PC-9 (cell line): ENCODE data around the gene GRN. TPM values are rescaled to one million over a fixed set of nuclear protein-coding genes. Genes with fewer than 3 reads are reported as not detected.
A peak's percentile ranks its signal among the peaks of the same experiment; 100 is the strongest.

ENCODE experiments used
- BruUV-seq: library from RNA; stranded (reverse); fragments of 400-500 nt; replicated peaks from 2 replicates; lab custom pipeline; 2021; lab: Mats Ljungman, UMichigan
- CTCF ChIA-PET: fragments of 300-600 bp; sonication (Branson Sonifier 250); formaldehyde crosslinking; loops from one replicate; lab custom pipeline; 2022; ENCODE audit warnings: antibody characterized with exemption; lab: Charles Lee
- POLR2A ChIA-PET: fragments of 300-600 bp; sonication (Branson Sonifier 250); formaldehyde crosslinking; loops from one replicate; lab custom pipeline; 2022; ENCODE audit warnings: antibody characterized with exemption; ENCODE audit not compliant: unreplicated experiment; lab: Charles Lee
- DNase-seq, 2 experiments: peaks; one replicate each; pipeline versions ENCODE4 v3.0.0 to v3.0.0-alpha.2; 2015 to 2022; ENCODE audit warnings: mixed read lengths in 1 of 2
- H2AFZ ChIP-seq: fragments of 200-600 bp; sonication (generic); 2 replicates; pipeline ENCODE4 v1.8.1; 2017; ENCODE audit warnings: antibody characterized with exemption
- H3F3A ChIP-seq: fragments of 200-600 bp; sonication (generic); 2 replicates; pipeline ENCODE4 v1.8.1; 2017; ENCODE audit warnings: antibody characterized with exemption, mild to moderate bottlenecking, low read depth; ENCODE audit not compliant: insufficient read depth
- H3K27ac ChIP-seq: fragments of 200-600 bp; sonication (generic); 2 replicates; pipeline ENCODE4 v1.6.1; 2016; ENCODE audit warnings: mixed run types
- H3K27me3 ChIP-seq: fragments of 200-600 bp; sonication (generic); 2 replicates; pipeline ENCODE4 v1.6.1; 2016; ENCODE audit warnings: low read depth, mixed run types; ENCODE audit not compliant: insufficient read depth
- H3K36me3 ChIP-seq: fragments of 200-600 bp; sonication (generic); 2 replicates; pipeline ENCODE4 v1.6.1; 2016; ENCODE audit warnings: low read depth, mixed run types
- H3K4me1 ChIP-seq: fragments of 200-600 bp; sonication (generic); replicated peaks from 2 replicates; pipeline ENCODE4 v1.6.1; 2016; ENCODE audit warnings: mixed run types; ENCODE audit not compliant: insufficient read depth
- H3K4me2 ChIP-seq: fragments of 200-600 bp; sonication (generic); 2 replicates; pipeline ENCODE4 v1.6.1; 2017; ENCODE audit warnings: mixed run types
- H3K4me3 ChIP-seq: fragments of 200-600 bp; sonication (generic); 2 replicates; pipeline ENCODE4 v1.6.1; 2016; ENCODE audit warnings: mixed run types
- H3K79me2 ChIP-seq: fragments of 200-600 bp; sonication (generic); 2 replicates; pipeline ENCODE4 v1.6.1; 2017; ENCODE audit warnings: low read depth, mixed run types
- H3K9me2 ChIP-seq: fragments of 200-600 bp; sonication (generic); 2 replicates; pipeline ENCODE4 v1.8.1; 2017; ENCODE audit warnings: mild to moderate bottlenecking; ENCODE audit not compliant: insufficient read depth
- H3K9me3 ChIP-seq: fragments of 200-600 bp; sonication (generic); 2 replicates; pipeline ENCODE4 v1.8.1; 2016; ENCODE audit warnings: low read depth; ENCODE audit not compliant: insufficient read depth
- H4K20me1 ChIP-seq: fragments of 200-600 bp; sonication (generic); 2 replicates; pipeline ENCODE4 v1.8.1; 2017; ENCODE audit not compliant: insufficient read depth
- CTCF ChIP-seq: fragments of 200-600 bp; sonication (generic); conservative IDR thresholded peaks from 2 replicates; pipeline ENCODE4 v1.6.1; 2017; ENCODE audit warnings: mixed run types, antibody characterized with exemption, mild to moderate bottlenecking, moderate library complexity
- EZH2 ChIP-seq: fragments of 200-600 bp; sonication (generic); IDR thresholded peaks from 2 replicates; pipeline ENCODE4 v1.8.0; 2017; ENCODE audit warnings: antibody characterized with exemption, low read depth
- intact Hi-C: fragments of 100-400 bp; cut with micrococcal nuclease; formaldehyde crosslinking; loops from one replicate; pipeline ENCODE4 v1.10.0; 2022; ENCODE audit not compliant: unreplicated experiment
- total RNA-seq: library from RNA; stranded (reverse); gene quantifications from 2 replicates; pipeline ENCODE4 v1.2.3, GENCODE V29; 2021

Gene GRN
- total RNA-seq, 1 experiment from 2014 or later = 226 TPM

- H3K4me1 ChIP-seq = no peaks in the 10 kb centered on the region
- H4K20me1 ChIP-seq = no peaks in the 10 kb centered on the region
- DNase-seq = no peak
- no peaks in the 10 kb centered on the region for H3K9me2 ChIP-seq
- no peaks in the 10 kb centered on the region for H3K36me3 ChIP-seq
- CTCF ChIA-PET = no interaction called here
- no peak overlapping the region for H3K27ac ChIP-seq
- TF ChIP-seq EZH2 (no peak), CTCF (no peak)
- no peaks in the 10 kb centered on the region for H3K27me3 ChIP-seq
- intact Hi-C loops = no loop called here
- POLR2A ChIA-PET = no interaction called here
- H3K4me3 ChIP-seq = no peak overlapping the region
- peaks cover 28% of the 10 kb centered on the region for H3K79me2 ChIP-seq
- H3K4me2 ChIP-seq = no peak overlapping the region
- no peaks in the 10 kb centered on the region for H3K9me3 ChIP-seq
- peaks cover 33% of the 10 kb centered on the region; the same call in 1 of the 2 replicates for H3F3A ChIP-seq
- no peak overlapping the region for H2AFZ ChIP-seq
- no TSS peak for BruUV-seq
These were observed 23.6 kb upstream of the GRN start for GRCh38 chr17:44321246-44322120.

DNA sequence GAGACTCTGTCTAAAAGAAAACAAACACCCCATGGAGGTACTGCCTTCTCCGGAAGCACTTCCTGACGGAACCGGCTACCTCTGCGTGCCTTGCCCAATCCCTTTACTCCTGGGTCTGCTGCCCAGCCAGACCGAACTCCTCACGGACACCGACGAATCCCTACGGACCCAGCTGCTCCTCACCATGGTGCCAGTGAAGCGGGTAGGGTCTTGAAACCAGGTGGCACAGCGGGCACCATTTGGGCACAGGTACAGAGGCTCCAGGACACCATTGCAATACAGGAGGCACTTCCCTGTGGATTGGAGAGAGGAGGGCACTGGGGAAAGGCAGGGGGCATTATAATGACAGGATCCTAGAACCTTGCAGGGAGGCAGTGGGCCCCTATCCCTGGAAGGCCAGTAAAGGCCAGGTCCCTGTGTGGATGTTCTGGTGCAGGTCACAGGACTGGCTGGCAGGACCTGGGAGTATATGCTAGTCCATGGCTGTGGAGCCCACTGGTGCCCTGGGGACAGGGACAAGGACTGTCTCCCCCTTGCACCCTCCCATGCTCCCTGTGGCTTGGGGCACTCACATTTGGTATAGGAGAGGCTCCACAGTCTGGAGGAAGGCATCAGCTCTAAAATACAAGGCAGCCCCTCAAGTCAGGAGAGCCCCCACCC is 22.7 kb upstream of the GRN start:
- Histone ChIP-seq H3K4me2 (no peak overlapping the region), H3K79me2 (peaks cover 28% of the 10 kb centered on the region), H2AFZ (no peak overlapping the region), H3K9me3 (no peaks in the 10 kb centered on the region), H3K4me1 (0 out of 2 replicates have a peak, but pooled peaks cover 4% of the 10 kb centered on the region), H4K20me1 (no peaks in the 10 kb centered on the region), H3K9me2 (no peaks in the 10 kb centered on the region), H3K4me3 (no peak overlapping the region), H3K36me3 (no peaks in the 10 kb centered on the region), H3K27ac (no peak overlapping the region), H3K27me3 (no peaks in the 10 kb centered on the region), H3F3A (peaks cover 28% of the 10 kb centered on the region; the same call in 1 of the 2 replicates)
- ChIA-PET POLR2A (no interaction called here), CTCF (no interaction called here)
- intact Hi-C loops = no loop called here
- no TSS peak for BruUV-seq
- no peak for TF ChIP-seq CTCF
- TF ChIP-seq EZH2 = no peak
- DNase-seq = no peak

DNA sequence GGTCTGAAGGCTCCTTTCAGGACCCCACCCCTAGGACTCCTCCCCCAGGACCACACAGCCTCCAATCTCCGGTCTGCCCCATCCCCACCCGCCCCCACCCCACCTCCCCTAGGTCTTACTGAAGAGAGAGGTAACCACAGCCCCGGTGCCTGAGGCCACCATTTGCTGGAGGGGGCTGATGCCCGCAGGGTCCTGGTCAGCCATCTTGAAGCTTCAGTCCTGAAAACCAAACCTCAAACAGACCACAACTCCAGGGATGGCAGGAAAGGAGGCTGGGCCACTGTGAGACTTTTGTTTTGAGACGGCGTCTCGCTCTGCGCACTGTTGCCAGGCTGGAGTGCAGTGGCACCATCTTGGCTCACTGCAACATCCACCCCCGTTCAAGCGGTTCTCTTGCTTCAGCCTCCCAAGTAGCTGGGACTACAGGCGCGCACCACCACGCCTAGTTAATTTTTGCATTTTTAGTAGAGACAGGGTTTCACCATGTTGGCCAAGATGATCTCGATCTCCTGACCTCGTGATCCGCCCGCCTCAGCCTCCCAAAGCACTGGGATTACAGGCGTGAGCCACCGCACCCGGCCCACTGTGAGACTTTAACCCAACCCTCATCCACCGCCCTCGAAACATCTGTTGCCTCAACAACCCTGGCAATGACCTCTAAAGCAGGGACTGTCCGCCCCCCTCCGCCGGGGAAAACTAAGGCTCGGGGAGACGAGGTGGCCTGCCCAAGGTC is 21.6 kb upstream of the GRN start:
- peaks cover 28% of the 10 kb centered on the region; the same call in 1 of the 2 replicates for H3F3A ChIP-seq
- H2AFZ ChIP-seq = peak overlapping the region; percentile 79
- peak overlapping the region; percentile 88 for H3K4me3 ChIP-seq
- H3K36me3 ChIP-seq = no peaks in the 10 kb centered on the region
- DNase-seq = no peak
- intact Hi-C loops = no loop called here
- POLR2A ChIA-PET = interaction anchor here (0.6 kb wide), 1 partner anchor 131 kb away, joined by 7 read pairs; no protein-coding TSS in a partner anchor
- H3K27me3 ChIP-seq = no peaks in the 10 kb centered on the region
- CTCF ChIA-PET = no interaction called here
- peaks cover 28% of the 10 kb centered on the region for H3K79me2 ChIP-seq
- H3K27ac ChIP-seq = no peak overlapping the region
- no peaks in the 10 kb centered on the region for H4K20me1 ChIP-seq
- TF ChIP-seq EZH2 = no peak
- no peaks in the 10 kb centered on the region for H3K9me2 ChIP-seq
- H3K4me1 ChIP-seq = 0 out of 2 replicates have a peak, but pooled peaks cover 4% of the 10 kb centered on the region
- peak overlapping the region; percentile 94 for H3K4me2 ChIP-seq
- TSS peak; percentile 46 for BruUV-seq
- no peaks in the 10 kb centered on the region for H3K9me3 ChIP-seq
